ENCODE measurements around the gene CCDC190.

The CCDC190 gene

GRCh38 chr1:162861101-162861500 is at the start of gene CCDC190:
Gene CCDC190 (minus strand): TSS chr1:162861175. CDS start chr1:162859646, 1,529 bp downstream.
- Mint-ChIP-seq H3K27ac (no peak within 1 kb of the TSS), H3K4me3 (no peak within 1 kb of the TSS), H3K9me3 (no peaks in the 10 kb centered on the region), H3K4me1 (ENCODE audit: low read depth) (no peaks in the 10 kb centered on the region), H3K36me3 (ENCODE audit: low read depth) (no peaks in the 10 kb centered on the region), H3K27me3 (peaks cover 11% of the 10 kb centered on the region)
- intact Hi-C loops (cut with micrococcal nuclease), result no loop called here

GRCh38 chr1:162910161-162910560 is 49.2 kb upstream of the CCDC190 start:
- H3K9me3 Mint-ChIP-seq, result peaks cover 14% of the 10 kb centered on the region
- H3K27me3 Mint-ChIP-seq, result peaks cover 11% of the 10 kb centered on the region
- H3K4me1 Mint-ChIP-seq (ENCODE audit: low read depth), result no peaks in the 10 kb centered on the region
- intact Hi-C loops (cut with micrococcal nuclease), result no loop called here
- no peaks in the 10 kb centered on the region for H3K36me3 Mint-ChIP-seq (ENCODE audit: low read depth)
- H3K27ac Mint-ChIP-seq, result no peak overlapping the region
- H3K4me3 Mint-ChIP-seq, result no peak overlapping the region

- no peaks in the 10 kb centered on the region for H3K4me1 Mint-ChIP-seq (ENCODE audit: low read depth)
- H3K36me3 Mint-ChIP-seq (ENCODE audit: low read depth), result no peaks in the 10 kb centered on the region
- intact Hi-C loops (cut with micrococcal nuclease), result no loop called here
- H3K9me3 Mint-ChIP-seq, result peaks cover 14% of the 10 kb centered on the region
- no peak overlapping the region for H3K4me3 Mint-ChIP-seq
- no peak overlapping the region for H3K27ac Mint-ChIP-seq
- H3K27me3 Mint-ChIP-seq, result peaks cover 11% of the 10 kb centered on the region
Measured at GRCh38 chr1:162908780-162909179, 47.8 kb upstream of the CCDC190 start.

- Mint-ChIP-seq H3K27ac (no peak overlapping the region), H3K9me3 (peaks cover 14% of the 10 kb centered on the region), H3K27me3 (peaks cover 11% of the 10 kb centered on the region), H3K4me3 (no peak overlapping the region), H3K4me1 (ENCODE audit: low read depth) (no peaks in the 10 kb centered on the region), H3K36me3 (ENCODE audit: low read depth) (no peaks in the 10 kb centered on the region)
- intact Hi-C loops (cut with micrococcal nuclease), result no loop called here
Measured at GRCh38 chr1:162908236-162908635, 47.3 kb upstream of the CCDC190 start.

GRCh38 chr1:162906485-162906884 is 45.5 kb upstream of the CCDC190 start:
- Mint-ChIP-seq H3K36me3 (ENCODE audit: low read depth) (no peaks in the 10 kb centered on the region), H3K27ac (no peak overlapping the region), H3K4me1 (ENCODE audit: low read depth) (no peaks in the 10 kb centered on the region), H3K9me3 (no peaks in the 10 kb centered on the region), H3K27me3 (peaks cover 10% of the 10 kb centered on the region), H3K4me3 (no peak overlapping the region)
- intact Hi-C loops (cut with micrococcal nuclease), result no loop called here

GRCh38 chr1:162905174-162906158 is 44.5 kb upstream of the CCDC190 start:
- intact Hi-C loops (cut with micrococcal nuclease), result no loop called here
- Mint-ChIP-seq H3K9me3 (no peaks in the 10 kb centered on the region), H3K4me3 (no peak overlapping the region), H3K27ac (no peak overlapping the region), H3K36me3 (ENCODE audit: low read depth) (no peaks in the 10 kb centered on the region), H3K27me3 (peaks cover 14% of the 10 kb centered on the region), H3K4me1 (ENCODE audit: low read depth) (no peaks in the 10 kb centered on the region)

- Mint-ChIP-seq H3K4me3 (no peak overlapping the region), H3K27me3 (peaks cover 13% of the 10 kb centered on the region), H3K9me3 (no peaks in the 10 kb centered on the region), H3K36me3 (ENCODE audit: low read depth) (no peaks in the 10 kb centered on the region), H3K27ac (no peak overlapping the region), H3K4me1 (ENCODE audit: low read depth) (no peaks in the 10 kb centered on the region)
- intact Hi-C loops (cut with micrococcal nuclease), result no loop called here
Measured at GRCh38 chr1:162904579-162904978, 43.6 kb upstream of the CCDC190 start.

GRCh38 chr1:162904023-162904422 is 43.0 kb upstream of the CCDC190 start:
- H3K9me3 Mint-ChIP-seq, result no peaks in the 10 kb centered on the region
- intact Hi-C loops (cut with micrococcal nuclease), result no loop called here
- H3K36me3 Mint-ChIP-seq (ENCODE audit: low read depth), result no peaks in the 10 kb centered on the region
- H3K27me3 Mint-ChIP-seq, result peaks cover 10% of the 10 kb centered on the region
- no peaks in the 10 kb centered on the region for H3K4me1 Mint-ChIP-seq (ENCODE audit: low read depth)
- no peak overlapping the region for H3K4me3 Mint-ChIP-seq
- H3K27ac Mint-ChIP-seq, result no peak overlapping the region

- H3K4me1 Mint-ChIP-seq (ENCODE audit: low read depth), result no peaks in the 10 kb centered on the region
- H3K36me3 Mint-ChIP-seq (ENCODE audit: low read depth), result no peaks in the 10 kb centered on the region
- peaks cover 12% of the 10 kb centered on the region for H3K27me3 Mint-ChIP-seq
- H3K4me3 Mint-ChIP-seq, result no peak overlapping the region
- H3K27ac Mint-ChIP-seq, result no peak overlapping the region
- intact Hi-C loops (cut with micrococcal nuclease), result no loop called here
- H3K9me3 Mint-ChIP-seq, result no peaks in the 10 kb centered on the region
Measured at GRCh38 chr1:162903246-162903645, 42.3 kb upstream of the CCDC190 start.

- H3K27ac Mint-ChIP-seq, result no peak overlapping the region
- no peaks in the 10 kb centered on the region for H3K9me3 Mint-ChIP-seq
- no peak overlapping the region for H3K4me3 Mint-ChIP-seq
- intact Hi-C loops (cut with micrococcal nuclease), result no loop called here
- H3K36me3 Mint-ChIP-seq (ENCODE audit: low read depth), result no peaks in the 10 kb centered on the region
- no peaks in the 10 kb centered on the region for H3K4me1 Mint-ChIP-seq (ENCODE audit: low read depth)
- peaks cover 12% of the 10 kb centered on the region for H3K27me3 Mint-ChIP-seq
Measured at GRCh38 chr1:162902416-162902815, 41.4 kb upstream of the CCDC190 start.

- intact Hi-C loops (cut with micrococcal nuclease), result no loop called here
- H3K36me3 Mint-ChIP-seq (ENCODE audit: low read depth), result no peaks in the 10 kb centered on the region
- no peaks in the 10 kb centered on the region for H3K4me1 Mint-ChIP-seq (ENCODE audit: low read depth)
- H3K27me3 Mint-ChIP-seq, result peaks cover 12% of the 10 kb centered on the region
- H3K4me3 Mint-ChIP-seq, result no peak overlapping the region
- H3K9me3 Mint-ChIP-seq, result no peaks in the 10 kb centered on the region
- H3K27ac Mint-ChIP-seq, result no peak overlapping the region
Measured at GRCh38 chr1:162901243-162901642, 40.3 kb upstream of the CCDC190 start.

GRCh38 chr1:162899422-162900146 is 38.6 kb upstream of the CCDC190 start:
- Mint-ChIP-seq H3K4me3 (no peak overlapping the region), H3K9me3 (no peaks in the 10 kb centered on the region), H3K4me1 (ENCODE audit: low read depth) (peaks cover 1% of the 10 kb centered on the region), H3K27ac (no peak overlapping the region), H3K27me3 (peaks cover 8% of the 10 kb centered on the region), H3K36me3 (ENCODE audit: low read depth) (no peaks in the 10 kb centered on the region)
- intact Hi-C loops (cut with micrococcal nuclease), result no loop called here

- Mint-ChIP-seq H3K4me1 (ENCODE audit: low read depth) (peaks cover 19% of the 10 kb centered on the region), H3K27ac (no peak overlapping the region), H3K27me3 (peaks cover 3% of the 10 kb centered on the region), H3K9me3 (no peaks in the 10 kb centered on the region), H3K4me3 (no peak overlapping the region), H3K36me3 (ENCODE audit: low read depth) (no peaks in the 10 kb centered on the region)
- intact Hi-C loops (cut with micrococcal nuclease), result no loop called here
Measured at GRCh38 chr1:162893612-162893908, 32.6 kb upstream of the CCDC190 start.

GRCh38 chr1:162892906-162893611 is 32.1 kb upstream of the CCDC190 start:
- Mint-ChIP-seq H3K4me3 (no peak overlapping the region), H3K36me3 (ENCODE audit: low read depth) (no peaks in the 10 kb centered on the region), H3K27ac (no peak overlapping the region), H3K9me3 (no peaks in the 10 kb centered on the region), H3K27me3 (peaks cover 2% of the 10 kb centered on the region), H3K4me1 (ENCODE audit: low read depth) (peaks cover 19% of the 10 kb centered on the region)
- intact Hi-C loops (cut with micrococcal nuclease), result no loop called here

Measured in dendritic cell treated with granulocyte-macrophage colony-stimulating factor and Interleukin-4, amounts not matched to agents 40 ng/mL and 50 ng/mL, for 4 days (primary cell).